SK-N-SH (cell line): Measurements from ENCODE around the gene ZNF71. TPM values are rescaled to one million over a fixed set of nuclear protein-coding genes. Genes with fewer than 3 reads are reported as not detected.

Source experiments
- CTCF ChIA-PET: fragments of 300-600, 350-600 bp; formaldehyde crosslinking; extraction: SDS; loops from one replicate; lab custom pipeline; 2021; lab: Yijun Ruan, JAX
- POLR2A ChIA-PET: fragments of 350-600 bp; sonication (Branson Sonifier 250); formaldehyde crosslinking; extraction: SDS; loops from one replicate; lab custom pipeline; 2020; ENCODE audit warnings: antibody characterized with exemption, inconsistent platforms; lab: Yijun Ruan, JAX
- DNase-seq: peaks from one replicate; pipeline ENCODE4 v3.0.0; 2012
- H2AFZ ChIP-seq: fragments of 200-600 bp; sonication (generic); 2 replicates; pipeline ENCODE4 v1.8.1; 2016; ENCODE audit warnings: antibody characterized with exemption, mild to moderate bottlenecking, low read depth
- H3F3A ChIP-seq: fragments of 200-600 bp; sonication (generic); replicated peaks from 2 replicates; pipeline ENCODE3; 2016; ENCODE audit warnings: antibody characterized with exemption, mild to moderate bottlenecking; ENCODE audit not compliant: insufficient read depth
- H3K27ac ChIP-seq, 2 experiments: fragments of 200-500 bp in 1 of 2; fragments of 200-600 bp in 1 of 2; sonication (Bioruptor generic) in 1 of 2; sonication (generic), shearing (Covaris generic) in 1 of 2; 2 replicates each; pipeline versions ENCODE4 v1.5.1 to v1.6.1; 2014 to 2016; ENCODE audit warnings: low read depth in 2 of 2, inconsistent platforms in 1 of 2, low read length in 1 of 2, mild to moderate bottlenecking in 1 of 2, mixed read lengths in 1 of 2
- H3K27me3 ChIP-seq: fragments of 200-600 bp; sonication (generic), shearing (Covaris generic); 2 replicates; pipeline ENCODE4 v1.6.1; 2016; ENCODE audit warnings: mixed run types; ENCODE audit not compliant: insufficient read depth
- H3K36me3 ChIP-seq, 2 experiments: fragments of 200-500 bp in 1 of 2; fragments of 200-600 bp in 1 of 2; sonication (Bioruptor generic) in 1 of 2; sonication (generic) in 1 of 2; replicated peaks in 1 of 2; 2 replicates each; pipeline versions ENCODE3 to v1.5.1; 2014 to 2016; ENCODE audit warnings: low read length in 1 of 2, mild to moderate bottlenecking in 1 of 2; ENCODE audit not compliant: insufficient read depth in 2 of 2, control insufficient read depth in 1 of 2
- H3K4me1 ChIP-seq, 2 experiments: fragments of 200-500 bp in 1 of 2; fragments of 200-600 bp in 1 of 2; sonication (Bioruptor generic) in 1 of 2; sonication (generic), shearing (Covaris generic) in 1 of 2; 2 replicates each; pipeline versions ENCODE4 v1.5.1 to v1.6.1; 2014 to 2016; ENCODE audit warnings: low read depth in 1 of 2, low read length in 1 of 2, mixed run types in 1 of 2; ENCODE audit not compliant: insufficient read depth in 2 of 2, control insufficient read depth in 1 of 2
- H3K4me2 ChIP-seq: fragments of 200-600 bp; sonication (generic), shearing (Covaris generic); 2 replicates; pipeline ENCODE4 v1.6.1; 2017; ENCODE audit warnings: mixed run types
- H3K4me3 ChIP-seq, 2 experiments: fragments of 200-500 bp in 1 of 2; fragments of 200-600 bp in 1 of 2; sonication (Bioruptor generic) in 1 of 2; sonication (generic), shearing (Covaris generic) in 1 of 2; 2 replicates each; pipeline versions ENCODE4 v1.5.1 to v1.8.1; 2014 to 2016; ENCODE audit warnings: low read depth in 2 of 2, inconsistent platforms in 1 of 2, low read length in 1 of 2, mild to moderate bottlenecking in 1 of 2, mixed read lengths in 1 of 2, moderate library complexity in 1 of 2
- H3K79me2 ChIP-seq: fragments of 200-600 bp; sonication (generic); 2 replicates; pipeline ENCODE4 v1.8.1; 2017; ENCODE audit warnings: mild to moderate bottlenecking; ENCODE audit not compliant: insufficient read depth
- H3K9ac ChIP-seq: fragments of 200-600 bp; sonication (generic); 2 replicates; pipeline ENCODE4 v1.6.1; 2017; ENCODE audit warnings: mixed run types
- H3K9me2 ChIP-seq: fragments of 200-600 bp; sonication (generic); 2 replicates; pipeline ENCODE4 v1.6.1; 2017; ENCODE audit warnings: mixed run types
- H3K9me3 ChIP-seq: fragments of 200-600 bp; sonication (generic); 2 replicates; pipeline ENCODE4 v1.6.1; 2017; ENCODE audit warnings: mixed run types, mild to moderate bottlenecking, moderate library complexity
- H4K20me1 ChIP-seq: fragments of 200-600 bp; sonication (generic); 2 replicates; pipeline ENCODE4 v1.6.1; 2017; ENCODE audit warnings: mild to moderate bottlenecking, mixed run types; ENCODE audit not compliant: insufficient read depth
- CHD2 ChIP-seq: fragments of 150-350 bp; IDR thresholded peaks from 2 replicates; pipeline ENCODE4 v1.6.1; 2018; ENCODE audit warnings: low read length; ENCODE audit not compliant: partially characterized antibody
- EP300 ChIP-seq, 2 experiments: IDR thresholded peaks; 2 replicates each; pipeline versions ENCODE4 v1.4.0 to v1.6.1; 2012; ENCODE audit warnings: borderline replicate concordance in 1 of 2, low read depth in 1 of 2, low read length in 1 of 2
- FOSL2 ChIP-seq: IDR thresholded peaks from 2 replicates; pipeline ENCODE4 v1.4.0; 2012; ENCODE audit warnings: low read depth, mild to moderate bottlenecking, moderate library complexity, borderline replicate concordance
- FOXJ3 ChIP-seq: sonication (generic); formaldehyde crosslinking; IDR thresholded peaks from 2 replicates; pipeline ENCODE4 v1.5.1; 2020; ENCODE audit warnings: mild to moderate bottlenecking, missing genetic modification reagents
- GABPA ChIP-seq: IDR thresholded peaks from 2 replicates; pipeline ENCODE4 v1.4.0; 2012; ENCODE audit warnings: low read depth, mild to moderate bottlenecking
- GATA2 ChIP-seq: sonication (generic); formaldehyde crosslinking; IDR thresholded peaks from 2 replicates; pipeline ENCODE4 v1.5.0; 2020; ENCODE audit warnings: mild to moderate bottlenecking, missing genetic modification reagents
- IRF3 ChIP-seq: fragments of 150-350 bp; IDR thresholded peaks from 2 replicates; pipeline ENCODE4 v1.6.1; 2016; ENCODE audit warnings: mild to moderate bottlenecking, low read depth, low read length
- JUND ChIP-seq: IDR thresholded peaks from 2 replicates; pipeline ENCODE4 v1.4.0; 2012
- MAX ChIP-seq: IDR thresholded peaks from 2 replicates; pipeline ENCODE4 v1.4.0; 2012; ENCODE audit warnings: low read depth
- MXI1 ChIP-seq: IDR thresholded peaks from 2 replicates; pipeline ENCODE4 v1.6.1; 2012; ENCODE audit warnings: mild to moderate bottlenecking, low read depth, low read length, improper control_type of control experiment
- NFIC ChIP-seq: IDR thresholded peaks from 2 replicates; pipeline ENCODE4 v1.4.0; 2012; ENCODE audit warnings: borderline replicate concordance
- NRF1 ChIP-seq: IDR thresholded peaks from 2 replicates; pipeline ENCODE4 v1.6.1; 2012; ENCODE audit warnings: low read depth, mild to moderate bottlenecking, low read length
- PBX3 ChIP-seq: IDR thresholded peaks from 2 replicates; pipeline ENCODE4; 2012
- POLR2AphosphoS5 ChIP-seq: IDR thresholded peaks from 2 replicates; pipeline ENCODE4 v1.6.1; 2012; ENCODE audit warnings: low read depth, low read length
- RAD21 ChIP-seq: IDR thresholded peaks from 2 replicates; pipeline ENCODE4 v1.6.1; 2012; ENCODE audit warnings: mild to moderate bottlenecking, low read length
- REST ChIP-seq: IDR thresholded peaks from 2 replicates; pipeline ENCODE4 v1.6.1; 2012; ENCODE audit warnings: mild to moderate bottlenecking, low read depth, low read length, moderate library complexity
- RXRA ChIP-seq: IDR thresholded peaks from 2 replicates; pipeline ENCODE4 v1.4.0; 2012; ENCODE audit warnings: low read depth, mild to moderate bottlenecking, borderline replicate concordance
- SIN3A ChIP-seq: IDR thresholded peaks from 2 replicates; pipeline ENCODE4 v1.6.1; 2012; ENCODE audit warnings: low read depth, mild to moderate bottlenecking, low read length, moderate library complexity, borderline replicate concordance
- SMC3 ChIP-seq: IDR thresholded peaks from 2 replicates; pipeline ENCODE4 v1.6.1; 2012; ENCODE audit warnings: low read depth, low read length, improper control_type of control experiment
- TAF1 ChIP-seq: IDR thresholded peaks from 2 replicates; pipeline ENCODE4 v1.6.1; 2012; ENCODE audit warnings: low read depth, mild to moderate bottlenecking, low read length, moderate library complexity, borderline replicate concordance
- TEAD4 ChIP-seq: IDR thresholded peaks from 2 replicates; pipeline ENCODE4 v1.4.0; 2012; ENCODE audit warnings: mild to moderate bottlenecking, borderline replicate concordance; ENCODE audit not compliant: insufficient read depth
- USF1 ChIP-seq: IDR thresholded peaks from 2 replicates; pipeline ENCODE4 v1.4.0; 2012; ENCODE audit warnings: low read depth, borderline replicate concordance
- USF2 ChIP-seq: fragments of 150-350 bp; IDR thresholded peaks from 2 replicates; pipeline ENCODE4 v1.6.1; 2017; ENCODE audit warnings: antibody characterized with exemption, low read length, low read depth, borderline replicate concordance
- YY1 ChIP-seq: IDR thresholded peaks from 2 replicates; pipeline ENCODE4 v1.4.0; 2012; ENCODE audit warnings: low read depth, mild to moderate bottlenecking
- WGBS: methylation state at CpG from one replicate; pipeline ENCODE4 v1.1.6; 2017; ENCODE audit warnings: low lambda C conversion rate; 5-methylcytosine and 5-hydroxymethylcytosine counted together
- polyA plus RNA-seq, 3 experiments: library from polyadenylated mRNA; depleted of rRNA; stranded (reverse); fragments of >200 nt; gene quantifications; 2 replicates each; pipeline ENCODE4 v1.2.3, GENCODE V29; 2012

ZNF71 gene
- polyA plus RNA-seq, 1 of the 3 experiments (the other 2 are of a cell fraction) = 6.3 TPM

- DNase-seq = peak; percentile 95
- Histone ChIP-seq H2AFZ (peak within 1 kb of the TSS; percentile 97), H3K9me2 (no peaks in the 10 kb centered on the region), H3K27me3 (no peaks in the 10 kb centered on the region), H3K4me2 (peak within 1 kb of the TSS; percentile 85), H3K79me2 (no peaks in the 10 kb centered on the region; the same call in 1 of the 2 replicates), H3K27ac (peak within 1 kb of the TSS; percentile 5 to 89; a peak in 3 of 4 replicates), H3F3A (peaks cover 6% of the 10 kb centered on the region), H3K36me3 (peaks cover 25 to 48% of the 10 kb centered on the region in 2 experiments), H3K4me3 (peak within 1 kb of the TSS; percentile 91 to 97), H3K9me3 (peaks cover 39% of the 10 kb centered on the region; the same call in 1 of the 2 replicates), H3K4me1 (peaks cover 0 to 4% of the 10 kb centered on the region in 2 experiments; a peak in 1 of 4 replicates), H3K9ac (peak within 1 kb of the TSS; percentile 69), H4K20me1 (no peaks in the 10 kb centered on the region)
- ChIA-PET POLR2A (interaction anchor here (0.6 kb wide), 1 partner anchor 447 kb away, joined by 4 read pairs; no protein-coding TSS in a partner anchor), CTCF (no interaction called here)
- 12% methylated on average over 34 of the region's 66 CpGs for WGBS
- peak; percentile 40 for TF ChIP-seq NRF1
- TF ChIP-seq FOSL2 = no peak
- no peak for TF ChIP-seq USF1
- peak; percentile 77 for TF ChIP-seq MXI1
- TF ChIP-seq JUND = no peak
- TF ChIP-seq CHD2 = peak; percentile 29
- TF ChIP-seq FOXJ3 (CRISPR knock-in tag) = no peak
- TF ChIP-seq RXRA = no peak
- TF ChIP-seq GATA2 (CRISPR knock-in tag) = no peak
- no peak for TF ChIP-seq TAF1
- no peak for TF ChIP-seq REST
- TF ChIP-seq YY1 = no peak
- TF ChIP-seq USF2 = no peak
- TF ChIP-seq RAD21 = no peak
- no peak for TF ChIP-seq PBX3
- TF ChIP-seq MAX = peak; percentile 65; the same call in 1 of the 2 replicates
- no peak for TF ChIP-seq SIN3A
- no peak for TF ChIP-seq TEAD4
- TF ChIP-seq POLR2AphosphoS5 = no peak
- no peak for TF ChIP-seq NFIC
- TF ChIP-seq SMC3 = no peak
- TF ChIP-seq IRF3 = no peak
- peak; percentile 82 for TF ChIP-seq GABPA
- TF ChIP-seq EP300 (IDR thresholded peaks at IDR 0.05; ENCODE audit: borderline replicate concordance in 1 of 2, low read depth in 1 of 2, low read length in 1 of 2) = no peak
Observed at GRCh38 chr19:56567274-56568120, 27.6 kb upstream of the ZNF71 start, which contains the start of gene ZNF470. TSS of gene ZNF470 (plus strand) at chr19:56567468. CDS start at chr19:56570312, 2,844 bp downstream.
